Mucosa of gallbladder (tissue), 1 donor: ENCODE data around the gene SLC9A2. TPM values are rescaled to one million over a fixed set of nuclear protein-coding genes. Genes with fewer than 3 reads are reported as not detected.
A peak's percentile ranks its signal among the peaks of the same experiment; 100 is the strongest.

ENCODE experiments used
- DNase-seq: peaks from one replicate; pipeline ENCODE4 v3.0.0-alpha.2; 2020; ENCODE audit warnings: low spot score
- total RNA-seq: library from RNA; stranded (reverse); gene quantifications from one replicate; pipeline ENCODE4 v1.2.1, GENCODE V29; 2021
- donor health status: DM: no; HTN: no; CAD: no.

Gene SLC9A2
- total RNA-seq: 19.9 TPM

DNA sequence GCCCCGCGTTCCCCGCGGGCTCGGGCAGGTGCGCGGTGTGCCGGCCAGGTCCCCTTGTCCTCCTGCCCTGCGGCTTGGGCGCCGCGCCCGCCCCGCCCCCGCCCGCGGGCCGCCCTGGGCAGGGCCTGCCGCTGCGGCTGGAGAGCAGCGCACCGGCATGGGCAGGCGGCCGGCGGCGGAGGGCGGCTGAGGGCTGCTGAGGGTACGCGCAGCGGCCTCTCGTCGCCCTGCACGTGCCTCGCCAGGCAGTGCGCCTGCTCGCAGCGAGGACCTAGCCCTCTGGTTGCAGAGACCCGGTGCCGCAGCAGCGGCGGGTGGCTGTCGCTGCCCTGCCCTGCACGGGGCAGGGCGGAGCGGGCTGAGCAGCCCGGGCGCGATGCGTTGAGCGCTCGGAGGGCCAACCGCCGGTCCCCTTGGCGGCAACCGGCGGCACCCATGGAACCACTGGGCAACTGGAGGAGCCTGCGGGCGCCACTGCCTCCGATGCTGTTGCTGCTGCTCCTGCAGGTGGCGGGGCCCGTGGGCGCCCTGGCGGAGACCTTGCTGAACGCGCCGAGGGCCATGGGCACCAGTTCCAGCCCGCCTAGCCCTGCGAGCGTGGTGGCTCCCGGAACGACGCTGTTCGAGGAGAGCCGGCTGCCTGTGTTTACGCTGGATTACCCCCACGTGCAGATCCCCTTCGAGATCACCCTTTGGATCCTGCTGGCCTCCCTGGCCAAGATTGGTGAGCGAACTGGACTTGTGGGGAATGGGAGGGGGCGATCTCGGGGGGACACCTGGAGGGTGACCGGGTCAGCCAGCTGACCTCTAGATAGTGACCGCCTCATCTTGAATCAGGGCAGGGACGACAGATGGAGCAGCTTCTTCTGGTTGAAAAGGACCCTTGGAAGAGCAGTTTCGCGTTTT lies at the start of gene SLC9A2:
TSS of gene SLC9A2 (plus strand) at position 140 of the 906 bp plus-strand sequence. CDS start at position 436, 296 bp downstream.
- DNase-seq: peak; percentile 18

GRCh38 chr2:102575888-102576287 lies 43.5 kb upstream of the SLC9A2 start:
- DNase-seq: no peak

GRCh38 chr2:102578376-102578775 lies 41.0 kb upstream of the SLC9A2 start:
- DNase-seq: no peak

- DNase-seq: no peak
Observed at GRCh38 chr2:102581911-102582310, 37.4 kb upstream of the SLC9A2 start.

GRCh38 chr2:102582845-102583244 lies 36.5 kb upstream of the SLC9A2 start:
- no peak for DNase-seq

DNA sequence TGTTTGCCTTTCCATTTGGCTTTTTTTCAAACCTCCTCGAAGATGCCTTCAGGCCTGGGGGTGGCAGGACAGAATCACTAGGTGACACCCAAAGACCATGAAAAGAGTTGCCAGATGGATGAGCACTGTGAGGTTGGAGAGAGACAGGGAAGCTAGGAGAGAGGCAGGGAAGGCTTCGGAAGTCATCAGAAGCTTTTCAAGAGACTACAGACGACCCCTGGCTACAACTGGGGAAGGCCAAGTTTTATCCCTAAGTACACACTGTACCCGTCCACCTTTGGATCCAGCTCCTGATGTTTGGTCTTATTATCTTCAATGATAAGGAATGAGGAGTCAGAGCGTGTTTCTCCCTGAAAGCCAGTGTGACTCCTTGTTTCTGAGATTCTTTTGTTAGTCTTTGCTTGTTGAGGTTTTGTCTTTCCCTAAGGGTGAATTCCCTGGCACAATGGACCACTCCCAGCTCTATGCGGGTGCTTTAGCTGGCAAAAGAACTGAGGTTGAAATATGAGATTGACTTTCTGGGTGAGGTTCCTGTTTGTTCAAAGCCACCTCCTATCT lies 33.4 kb upstream of the SLC9A2 start:
- DNase-seq: peak; percentile 33

DNA sequence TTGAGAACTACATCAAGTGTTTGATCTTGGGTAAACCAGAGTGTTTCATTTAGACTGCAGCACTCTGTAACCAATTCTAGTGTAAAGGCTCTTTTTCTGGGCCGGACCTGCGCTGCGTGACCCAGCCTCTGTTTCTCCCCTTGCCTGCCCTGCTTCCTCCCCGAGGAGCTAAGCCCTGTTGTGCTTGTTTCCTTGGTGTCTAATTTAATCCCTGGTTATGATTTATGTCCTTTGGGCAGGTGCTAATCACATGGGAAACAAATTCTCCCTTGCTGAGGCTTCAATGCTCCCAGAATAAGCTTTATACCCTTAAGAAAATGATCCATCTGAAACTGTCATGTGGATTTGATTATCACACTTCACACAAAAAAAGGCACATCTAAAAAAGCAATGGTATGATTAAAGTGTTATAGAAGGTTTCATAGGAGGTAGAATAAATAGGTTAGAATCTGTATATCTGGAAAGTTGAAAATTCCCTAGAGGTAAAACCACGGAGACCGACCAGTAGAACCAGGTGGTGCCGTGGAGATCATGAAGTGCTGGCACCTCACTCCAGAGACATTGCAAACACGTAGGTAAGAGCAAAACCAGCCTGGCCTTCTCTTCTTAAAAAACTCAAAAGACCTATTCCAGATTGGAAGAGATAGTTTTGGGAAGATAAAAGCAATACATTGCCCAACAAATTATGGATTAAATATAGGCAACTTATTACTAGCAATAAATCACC lies 31.0 kb upstream of the SLC9A2 start:
- no peak for DNase-seq

DNA sequence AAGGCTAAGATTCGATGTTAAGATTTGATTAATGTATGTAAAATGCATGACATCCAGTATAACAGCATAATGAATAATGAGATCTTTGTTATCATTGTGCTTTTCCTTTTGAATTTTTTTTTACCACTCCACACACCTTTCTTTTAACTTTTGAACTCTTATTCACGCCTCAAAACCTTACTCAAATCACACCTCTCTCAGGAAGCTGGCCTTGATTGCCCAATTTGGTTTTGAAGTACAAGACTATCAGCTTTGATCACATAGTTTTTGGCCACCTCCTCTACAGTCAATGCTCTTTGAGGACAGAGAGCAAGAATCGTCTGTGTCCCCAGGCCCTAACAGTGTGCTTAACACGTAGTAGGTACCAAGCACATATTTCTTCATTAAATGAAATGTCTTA lies 29.9 kb upstream of the SLC9A2 start:
- no peak for DNase-seq

DNA sequence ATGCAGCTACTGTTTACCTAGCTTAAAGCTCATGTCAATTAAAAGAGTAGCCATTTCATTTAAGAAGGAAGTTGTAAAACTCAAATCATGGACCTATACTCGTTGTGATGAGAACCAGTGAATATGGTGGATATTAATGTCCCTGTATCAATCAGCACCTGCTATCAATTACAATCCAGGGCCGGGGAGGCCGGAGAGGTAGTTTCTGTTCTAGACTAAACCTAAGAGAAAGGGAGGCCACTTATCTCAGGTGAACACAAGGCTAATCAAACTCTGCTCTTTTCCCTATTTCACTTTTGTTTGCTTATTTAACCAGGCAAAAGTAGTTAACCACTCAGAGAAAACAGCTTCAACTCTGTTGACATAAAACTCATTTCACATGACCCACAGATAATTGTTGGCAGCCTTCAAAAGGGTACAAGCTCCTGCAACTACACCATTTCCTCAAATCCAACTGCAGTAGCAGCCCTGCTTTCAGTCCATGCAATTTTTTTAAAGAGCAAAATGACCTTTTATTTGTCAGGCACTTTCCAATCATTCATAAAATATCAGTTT lies 27.8 kb upstream of the SLC9A2 start:
- no peak for DNase-seq

DNA sequence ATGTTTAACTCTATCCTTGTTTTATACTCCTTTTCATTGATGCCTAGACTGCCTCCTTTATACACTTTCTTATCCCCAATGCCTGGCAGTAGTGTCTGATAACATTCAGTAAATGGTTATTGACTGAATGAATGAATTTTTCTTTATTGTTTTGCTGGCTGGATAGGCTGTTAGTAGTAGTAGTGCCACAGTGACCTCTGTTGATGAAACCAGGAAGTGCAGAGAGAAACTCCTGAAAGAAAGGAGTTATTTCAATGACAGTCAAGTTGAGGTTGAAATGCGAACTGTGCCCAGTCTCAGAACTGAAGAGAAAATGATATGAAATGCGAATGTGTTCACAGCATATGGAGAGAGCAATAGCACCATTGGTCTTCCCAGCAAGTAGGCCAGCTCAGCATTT lies 26.8 kb upstream of the SLC9A2 start:
- DNase-seq: peak; percentile 29

- DNase-seq: no peak
Observed at GRCh38 chr2:102593516-102593915, 25.8 kb upstream of the SLC9A2 start.

- DNase-seq: no peak
Observed at GRCh38 chr2:102594445-102595016, 24.8 kb upstream of the SLC9A2 start.

- DNase-seq: no peak
Observed at GRCh38 chr2:102597788-102598187, 21.6 kb upstream of the SLC9A2 start.

DNA sequence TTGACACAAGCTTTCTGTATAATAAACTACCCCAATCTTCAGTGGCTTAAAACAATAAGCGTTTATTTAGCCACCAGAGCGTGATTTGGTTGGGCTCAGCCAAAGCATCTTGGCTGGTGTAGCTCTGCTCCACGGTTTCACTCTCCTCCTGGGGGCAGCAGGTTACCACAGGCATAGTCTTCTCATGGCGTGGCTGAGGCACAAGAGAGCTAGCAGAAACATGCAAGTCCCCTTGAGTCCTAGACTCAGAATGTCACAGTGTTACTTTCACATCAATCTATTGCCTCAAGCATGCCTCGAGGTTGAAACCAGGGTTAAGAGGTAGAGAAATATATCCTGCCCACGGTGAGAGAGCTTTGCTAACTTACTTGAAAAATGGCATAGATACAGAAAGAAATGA lies 19.9 kb upstream of the SLC9A2 start:
- DNase-seq: no peak

- DNase-seq: no peak
Observed at GRCh38 chr2:102601730-102602129, 17.6 kb upstream of the SLC9A2 start.

DNA sequence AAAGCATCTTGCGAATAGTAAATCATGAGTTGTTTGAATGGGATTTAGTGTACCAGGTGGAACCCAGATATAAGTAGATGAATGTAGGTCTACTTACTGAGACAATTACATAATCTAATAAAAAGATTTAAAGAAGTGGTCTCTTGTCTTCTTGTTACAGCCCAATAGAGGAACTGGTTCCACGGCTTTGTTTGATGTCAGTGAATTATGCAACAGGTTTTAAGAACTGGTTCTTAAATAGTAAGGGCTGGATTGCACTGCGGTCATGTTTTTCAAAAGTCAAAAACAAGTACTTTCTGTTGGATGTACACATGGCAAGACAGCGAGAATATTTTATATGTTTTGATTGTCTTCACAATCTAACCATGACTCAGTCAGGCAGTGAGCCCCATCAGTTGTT lies 15.4 kb upstream of the SLC9A2 start:
- DNase-seq: no peak

DNA sequence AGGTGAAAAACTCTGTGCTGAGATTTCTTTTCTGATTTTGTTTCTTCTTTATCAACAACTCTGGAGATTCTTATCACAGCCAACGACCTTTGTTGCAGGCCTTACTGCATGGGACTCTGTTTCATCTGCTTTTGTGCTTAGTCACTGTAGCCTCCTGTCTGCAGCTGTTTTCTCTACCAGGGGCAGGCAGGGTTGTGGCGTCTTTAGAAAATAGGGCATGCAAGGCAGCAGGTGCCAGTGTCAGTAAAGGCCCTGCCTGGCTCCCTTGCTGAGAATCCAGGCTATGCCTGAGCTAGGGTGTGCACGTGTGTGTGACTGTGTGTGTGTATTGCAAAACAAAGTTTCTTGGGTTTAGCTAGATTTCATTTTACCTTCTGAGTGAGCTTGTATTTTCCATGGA lies 14.6 kb upstream of the SLC9A2 start:
- peak; percentile 22 for DNase-seq

GRCh38 chr2:102606353-102606752 lies 13.0 kb upstream of the SLC9A2 start:
- DNase-seq: no peak

- DNase-seq: peak; percentile 40
Observed at GRCh38 chr2:102615620-102616436, 3.5 kb upstream of the SLC9A2 start.

- peak; percentile 43 for DNase-seq
Observed at GRCh38 chr2:102618452-102619413, 620 bp upstream of the SLC9A2 start.
